Measurements from ENCODE around the gene P2RY6. TPM values are rescaled to one million over a fixed set of nuclear protein-coding genes. Genes with fewer than 3 reads are reported as not detected.
"Not testable (repeated sequence)": the region's sequence is repeated elsewhere in the genome, so short reads cannot be mapped to it uniquely, and the experiment has no call there.

P2RY6 gene
- total and polyA plus RNA-seq, 2 experiments from 2014 or later = 2.6 to 8.9 TPM

GRCh38 chr11:73230931-73231330, 41.2 kb upstream of the P2RY6 start:
- no peak for DNase-seq (ENCODE audit: low spot score)
- Histone ChIP-seq H3K36me3 (replicated peaks; ENCODE audit: insufficient read depth, low read depth) (no peaks in the 10 kb centered on the region), H3K79me2 (no peaks in the 10 kb centered on the region), H4K20me1 (ENCODE audit: insufficient read depth, poor library complexity, severe bottlenecking) (no peaks in the 10 kb centered on the region), H3K9me2 (replicated peaks; ENCODE audit: insufficient read depth) (no peaks in the 10 kb centered on the region), H2AFZ (no peak overlapping the region), H3K27ac (no peak overlapping the region), H3K9me3 (ENCODE audit: low read depth) (no peaks in the 10 kb centered on the region), H3K4me2 (no peak overlapping the region), H3K4me3 (no peak overlapping the region), H3K27me3 (no peaks in the 10 kb centered on the region), H3K4me1 (ENCODE audit: insufficient read depth) (no peaks in the 10 kb centered on the region)
- 98% methylated on average over 7 of the region's 7 CpGs for WGBS (ENCODE audit: low lambda C conversion rate, missing lambda C conversion rate)
- TF ChIP-seq EZH2phosphoT487 (IDR thresholded peaks at IDR 0.05; ENCODE audit: low read depth, severe bottlenecking, unreplicated experiment) (no peak), EZH2 (IDR thresholded peaks at IDR 0.05; ENCODE audit: borderline replicate concordance) (no peak), CTCF (IDR thresholded peaks at IDR 0.05; ENCODE audit: poor library complexity) (no peak)

DNA sequence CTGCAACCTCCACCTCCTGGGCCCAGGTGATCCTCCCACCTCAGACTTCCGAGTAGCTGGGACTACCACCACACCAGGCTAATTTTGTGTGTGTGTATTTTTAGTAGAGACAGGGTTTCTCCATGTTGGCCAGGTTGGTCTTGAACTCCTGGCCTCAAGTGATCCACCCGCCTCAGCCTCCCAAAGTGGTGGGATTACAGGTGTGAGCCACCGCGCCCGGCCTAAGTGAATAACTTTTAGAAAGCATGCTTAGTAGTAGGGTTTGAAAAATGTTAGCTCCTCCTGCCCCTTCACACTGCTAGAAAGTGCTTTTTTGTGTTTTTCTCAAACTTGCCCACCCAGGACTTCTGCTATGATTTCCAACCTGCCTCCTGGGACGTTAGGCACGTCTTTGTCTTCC, 39.7 kb upstream of the P2RY6 start:
- DNase-seq (ENCODE audit: low spot score); H2AFZ ChIP-seq; H4K20me1 ChIP-seq (ENCODE audit: insufficient read depth, poor library complexity, severe bottlenecking); H3K4me2 ChIP-seq; H3K27ac ChIP-seq; H3K9me3 ChIP-seq (ENCODE audit: low read depth); H3K9me2 ChIP-seq (replicated peaks; ENCODE audit: insufficient read depth); H3K27me3 ChIP-seq; H3K4me3 ChIP-seq; H3K36me3 ChIP-seq (replicated peaks; ENCODE audit: insufficient read depth, low read depth); H3K79me2 ChIP-seq; H3K4me1 ChIP-seq (ENCODE audit: insufficient read depth): not testable (repeated sequence)
- 98% methylated on average over 7 of the region's 7 CpGs for WGBS (ENCODE audit: low lambda C conversion rate, missing lambda C conversion rate)

DNA sequence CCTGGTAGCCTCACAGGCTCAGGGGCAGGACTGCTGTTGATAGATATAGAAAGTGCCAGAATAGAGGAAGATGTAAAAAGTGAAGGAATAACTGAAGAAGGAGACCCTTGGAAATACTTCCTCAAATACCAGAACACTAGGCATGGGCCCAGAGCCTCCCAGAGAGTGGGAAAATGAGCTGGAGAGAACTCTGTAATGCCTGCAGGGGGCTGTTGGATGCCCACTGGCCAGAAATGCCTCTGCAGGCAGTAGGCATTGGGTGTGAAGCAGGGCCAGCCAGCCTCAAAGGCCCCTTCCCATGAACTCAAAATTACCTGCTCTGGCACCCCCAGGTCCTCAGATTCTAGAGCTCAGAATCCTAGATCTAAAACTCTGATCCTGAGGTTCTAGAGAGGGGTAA, 38.9 kb upstream of the P2RY6 start:
- no peak overlapping the region for H3K4me3 ChIP-seq
- DNase-seq (ENCODE audit: low spot score) = no peak
- H4K20me1 ChIP-seq (ENCODE audit: insufficient read depth, poor library complexity, severe bottlenecking) = no peaks in the 10 kb centered on the region
- no peaks in the 10 kb centered on the region for H3K79me2 ChIP-seq
- H3K27me3 ChIP-seq = no peaks in the 10 kb centered on the region
- H3K4me2 ChIP-seq = no peak overlapping the region
- H3K9me2 ChIP-seq (replicated peaks; ENCODE audit: insufficient read depth) = no peaks in the 10 kb centered on the region
- no peak overlapping the region for H3K27ac ChIP-seq
- no peaks in the 10 kb centered on the region for H3K9me3 ChIP-seq (ENCODE audit: low read depth)
- no peak overlapping the region for H2AFZ ChIP-seq
- no peak for TF ChIP-seq EZH2phosphoT487 (IDR thresholded peaks at IDR 0.05; ENCODE audit: low read depth, severe bottlenecking, unreplicated experiment)
- no peak for TF ChIP-seq CTCF (IDR thresholded peaks at IDR 0.05; ENCODE audit: poor library complexity)
- no peak for TF ChIP-seq EZH2 (IDR thresholded peaks at IDR 0.05; ENCODE audit: borderline replicate concordance)
- no peaks in the 10 kb centered on the region for H3K36me3 ChIP-seq (replicated peaks; ENCODE audit: insufficient read depth, low read depth)
- H3K4me1 ChIP-seq (ENCODE audit: insufficient read depth) = no peaks in the 10 kb centered on the region

DNA sequence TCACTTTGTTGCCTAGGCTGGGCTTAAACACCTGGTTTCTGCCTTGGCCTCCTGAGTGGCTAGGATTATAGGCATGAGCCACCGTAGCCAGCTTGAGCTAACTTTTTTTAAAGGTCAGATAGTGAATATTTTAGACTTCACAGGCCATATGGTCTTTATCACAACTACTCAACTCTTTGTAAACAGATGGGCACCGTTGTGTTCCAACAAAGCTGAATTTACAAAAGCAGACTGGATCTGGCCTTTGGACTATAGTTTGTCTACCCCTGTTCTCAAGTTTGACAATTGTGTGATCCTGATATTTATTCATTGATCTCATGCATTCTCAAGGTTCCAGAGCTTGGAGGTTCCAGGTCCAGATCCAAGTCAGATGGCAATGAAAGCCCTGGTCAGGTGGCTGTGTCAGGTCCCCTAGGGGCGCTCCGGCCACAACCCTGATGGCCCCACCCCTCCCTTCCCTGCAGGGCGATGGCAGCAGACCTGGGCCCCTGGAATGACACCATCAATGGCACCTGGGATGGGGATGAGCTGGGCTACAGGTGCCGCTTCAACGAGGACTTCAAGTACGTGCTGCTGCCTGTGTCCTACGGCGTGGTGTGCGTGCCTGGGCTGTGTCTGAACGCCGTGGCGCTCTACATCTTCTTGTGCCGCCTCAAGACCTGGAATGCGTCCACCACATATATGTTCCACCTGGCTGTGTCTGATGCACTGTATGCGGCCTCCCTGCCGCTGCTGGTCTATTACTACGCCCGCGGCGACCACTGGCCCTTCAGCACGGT, 38.3 kb upstream of the P2RY6 start:
- Histone ChIP-seq H3K79me2 (no peaks in the 10 kb centered on the region), H2AFZ (no peak overlapping the region), H3K9me3 (ENCODE audit: low read depth) (no peaks in the 10 kb centered on the region), H3K9me2 (replicated peaks; ENCODE audit: insufficient read depth) (no peaks in the 10 kb centered on the region), H3K4me1 (ENCODE audit: insufficient read depth) (no peaks in the 10 kb centered on the region), H3K36me3 (replicated peaks; ENCODE audit: insufficient read depth, low read depth) (no peaks in the 10 kb centered on the region), H4K20me1 (ENCODE audit: insufficient read depth, poor library complexity, severe bottlenecking) (no peaks in the 10 kb centered on the region), H3K27ac (no peak overlapping the region), H3K27me3 (no peaks in the 10 kb centered on the region), H3K4me3 (no peak overlapping the region), H3K4me2 (no peak overlapping the region)
- TF ChIP-seq CTCF (IDR thresholded peaks at IDR 0.05; ENCODE audit: poor library complexity) = no peak
- no peak for TF ChIP-seq EZH2phosphoT487 (IDR thresholded peaks at IDR 0.05; ENCODE audit: low read depth, severe bottlenecking, unreplicated experiment)
- no peak for TF ChIP-seq EZH2 (IDR thresholded peaks at IDR 0.05; ENCODE audit: borderline replicate concordance)
- WGBS (ENCODE audit: low lambda C conversion rate, missing lambda C conversion rate) = 90% methylated on average over 22 of the region's 23 CpGs
- no peak for DNase-seq (ENCODE audit: low spot score)
